IMR-90 (cell line): Measurements from ENCODE around the gene RAP1A. TPM values are rescaled to one million over a fixed set of nuclear protein-coding genes. Genes with fewer than 3 reads are reported as not detected.

ENCODE experiments used
- ATAC-seq: fragments of 200-7000 bp; cut with Tn5 transposase; 2 replicates; pipeline ENCODE4 v1.9.1; 2020; ENCODE audit warnings: low read depth, mild to moderate bottlenecking, moderate library complexity
- BruUV-seq: library from RNA; stranded (reverse); fragments of 400-500 nt; replicated peaks from 2 replicates; lab custom pipeline; 2021; lab: Mats Ljungman, UMichigan
- CTCF ChIA-PET: fragments of 300-600 bp; formaldehyde crosslinking; extraction: SDS; loops from one replicate; lab custom pipeline; 2021; ENCODE audit warnings: antibody characterized with exemption; lab: Yijun Ruan, JAX
- POLR2A ChIA-PET: fragments of 300-600 bp; sonication (Branson Sonifier 250); formaldehyde crosslinking; loops from one replicate; lab custom pipeline; 2022; ENCODE audit warnings: antibody characterized with exemption; ENCODE audit not compliant: unreplicated experiment; lab: Charles Lee
- DNase-seq: peaks from one replicate; pipeline ENCODE4 v3.0.0; 2013
- H2AFZ ChIP-seq: replicated peaks from 2 replicates; pipeline ENCODE3; 2013; ENCODE audit warnings: low read length, mild to moderate bottlenecking; ENCODE audit not compliant: poor library complexity
- H2AK5ac ChIP-seq: 2 replicates; pipeline ENCODE4 v1.6.1; 2013; ENCODE audit warnings: low read depth, low read length, inconsistent platforms
- H2AK9ac ChIP-seq: replicated peaks from 2 replicates; pipeline ENCODE3; 2013; ENCODE audit warnings: mild to moderate bottlenecking, low read depth, low read length, moderate library complexity; ENCODE audit not compliant: poor library complexity
- H2BK120ac ChIP-seq: 2 replicates; pipeline ENCODE4 v1.6.1; 2013; ENCODE audit warnings: low read depth, low read length, inconsistent platforms
- H2BK15ac ChIP-seq: 3 replicates; pipeline ENCODE4 v1.6.1; 2013; ENCODE audit warnings: low read depth, low read length, inconsistent platforms
- H2BK20ac ChIP-seq: 2 replicates; pipeline ENCODE4 v1.6.1; 2013; ENCODE audit warnings: low read depth, mild to moderate bottlenecking, inconsistent platforms, low read length, moderate library complexity
- H2BK5ac ChIP-seq: 2 replicates; pipeline ENCODE4 v1.6.1; 2013; ENCODE audit warnings: mild to moderate bottlenecking, low read depth, low read length, inconsistent platforms; ENCODE audit not compliant: poor library complexity, severe bottlenecking
- H3K14ac ChIP-seq: replicated peaks from 2 replicates; pipeline ENCODE4 v1.6.1; 2013; ENCODE audit warnings: low read depth, low read length, inconsistent platforms
- H3K18ac ChIP-seq: 2 replicates; pipeline ENCODE4 v1.6.1; 2013; ENCODE audit warnings: low read depth, low read length, control low read depth
- H3K23ac ChIP-seq: 2 replicates; pipeline ENCODE4 v1.6.1; 2013; ENCODE audit warnings: low read depth, low read length, inconsistent platforms
- H3K27ac ChIP-seq: 2 replicates; pipeline ENCODE4 v1.5.1; 2013; ENCODE audit warnings: mild to moderate bottlenecking, control low read depth, low read length; ENCODE audit not compliant: insufficient read depth
- H3K27me3 ChIP-seq: 2 replicates; pipeline ENCODE4 v1.6.1; 2013; ENCODE audit warnings: low read length; ENCODE audit not compliant: control insufficient read depth, insufficient read depth
- H3K36me3 ChIP-seq: 2 replicates; pipeline ENCODE4 v1.6.1; 2013; ENCODE audit warnings: low read length, mixed read lengths; ENCODE audit not compliant: control insufficient read depth, insufficient read depth
- H3K4ac ChIP-seq: 2 replicates; pipeline ENCODE4 v1.6.1; 2013; ENCODE audit warnings: low read depth, low read length, inconsistent platforms
- H3K4me1 ChIP-seq: 2 replicates; pipeline ENCODE4 v1.6.1; 2013; ENCODE audit warnings: low read length, mixed read lengths; ENCODE audit not compliant: control insufficient read depth, insufficient read depth
- H3K4me2 ChIP-seq: 2 replicates; pipeline ENCODE4 v1.6.1; 2013; ENCODE audit warnings: low read depth, mild to moderate bottlenecking, control low read depth, low read length, moderate library complexity
- H3K4me3 ChIP-seq: 2 replicates; pipeline ENCODE4 v1.5.1; 2013; ENCODE audit warnings: low read depth, mild to moderate bottlenecking, control low read depth, low read length, moderate library complexity; ENCODE audit not compliant: insufficient read depth
- H3K56ac ChIP-seq: 2 replicates; pipeline ENCODE4 v1.6.1; 2013; ENCODE audit warnings: low read length, inconsistent platforms; ENCODE audit not compliant: insufficient read depth; ENCODE audit errors: extremely low read depth
- H3K79me1 ChIP-seq, 2 experiments: 2 replicates each; pipeline ENCODE4 v1.6.1; 2013; ENCODE audit warnings: low read length in 2 of 2, inconsistent platforms in 1 of 2, low read depth in 1 of 2
- H3K9ac ChIP-seq: 2 replicates; pipeline ENCODE4 v1.6.1; 2013; ENCODE audit warnings: low read depth, low read length, control low read depth
- H3K9me1 ChIP-seq: 2 replicates; pipeline ENCODE4 v1.6.1; 2013; ENCODE audit warnings: low read length, inconsistent platforms; ENCODE audit not compliant: insufficient read depth
- H3K9me3 ChIP-seq: 2 replicates; pipeline ENCODE4 v1.6.1; 2013; ENCODE audit warnings: low read length; ENCODE audit not compliant: control insufficient read depth, insufficient read depth
- H4K20me1 ChIP-seq: 2 replicates; pipeline ENCODE4 v1.6.1; 2013; ENCODE audit warnings: low read length, inconsistent platforms; ENCODE audit not compliant: insufficient read depth
- H4K5ac ChIP-seq: 2 replicates; pipeline ENCODE4 v1.6.1; 2013; ENCODE audit warnings: mild to moderate bottlenecking, low read depth, low read length, control low read depth
- H4K8ac ChIP-seq, 2 experiments: 2 replicates each; pipeline ENCODE4 v1.6.1; 2013; ENCODE audit warnings: low read depth in 2 of 2, low read length in 2 of 2, control low read depth in 1 of 2, inconsistent platforms in 1 of 2
- H4K91ac ChIP-seq: 2 replicates; pipeline ENCODE4 v1.6.1; 2013; ENCODE audit warnings: low read depth, low read length, inconsistent platforms; ENCODE audit not compliant: insufficient read depth
- BHLHE40 ChIP-seq: fragments of 150-350 bp; IDR thresholded peaks from 2 replicates; pipeline ENCODE4 v1.6.1; 2016; ENCODE audit warnings: mild to moderate bottlenecking, low read depth, low read length
- CEBPB ChIP-seq: IDR thresholded peaks from 2 replicates; pipeline ENCODE4 v1.6.1; 2012; ENCODE audit warnings: low read depth, low read length, improper control_type of control experiment
- MAZ ChIP-seq: IDR thresholded peaks from 2 replicates; pipeline ENCODE4 v1.6.1; 2012; ENCODE audit warnings: low read depth, mild to moderate bottlenecking, low read length, improper control_type of control experiment, moderate library complexity, borderline replicate concordance
- RAD21 ChIP-seq: IDR thresholded peaks from 2 replicates; pipeline ENCODE4 v1.6.1; 2012; ENCODE audit warnings: low read length, improper control_type of control experiment
- RCOR1 ChIP-seq: IDR thresholded peaks from 2 replicates; pipeline ENCODE4 v1.6.1; 2012; ENCODE audit warnings: mild to moderate bottlenecking, low read length, improper control_type of control experiment; ENCODE audit not compliant: insufficient replicate concordance
- RFX5 ChIP-seq: IDR thresholded peaks from 2 replicates; pipeline ENCODE4 v1.8.0; 2012; ENCODE audit warnings: low read depth, mild to moderate bottlenecking, low read length, moderate library complexity
- SMC3 ChIP-seq: fragments of 150-350 bp; IDR thresholded peaks from 2 replicates; pipeline ENCODE4 v1.6.1; 2016; ENCODE audit warnings: low read depth, mild to moderate bottlenecking, antibody characterized with exemption, low read length, moderate library complexity
- WGBS, 2 experiments: methylation state at CpG; one replicate each; pipeline versions ENCODE4 v1.1.5 to v1.1.7; 2013; ENCODE audit warnings: missing lambda C conversion rate in 2 of 2; ENCODE audit not compliant: insufficient read length in 1 of 2; ENCODE audit errors: extremely low coverage in 2 of 2; 5-methylcytosine and 5-hydroxymethylcytosine counted together
- dilution Hi-C: fragments of 300-500 bp; cut with HindIII; formaldehyde crosslinking; loops from one replicate; pipeline ENCODE4 v1.14.3; 2018; ENCODE audit warnings: low sequenced_read_pairs; ENCODE audit not compliant: unreplicated experiment
- in situ Hi-C: fragments of 300-500 bp; cut with MboI; formaldehyde crosslinking; loops from 3 replicates; pipeline ENCODE4 v1.14.3; 2019; ENCODE audit warnings: low sequenced_read_pairs, inconsistent platforms, mixed read lengths
- intact Hi-C: fragments of 100-400 bp; cut with micrococcal nuclease; formaldehyde crosslinking; loops from 2 replicates; pipeline ENCODE4 v1.10.0; 2022
- polyA plus RNA-seq, 3 experiments: library from polyadenylated mRNA; depleted of rRNA; stranded (reverse); fragments of >200 nt; gene quantifications; 2 replicates each; pipeline ENCODE4 v1.2.3, GENCODE V29; 2012; ENCODE audit warnings: low replicate concordance in 1 of 3
- total RNA-seq: library from RNA; depleted of rRNA; stranded (reverse); fragments of >200 nt; gene quantifications from 2 replicates; pipeline ENCODE4 v1.2.3, GENCODE V29; 2012
- TF ChIP-seq, protein P1 (sequence below): fragments of 150-350 bp; IDR thresholded peaks from 2 replicates; pipeline ENCODE4 v1.6.1; 2016; ENCODE audit warnings: low read depth, mild to moderate bottlenecking, low read length, moderate library complexity, borderline replicate concordance

The RAP1A gene
- total and polyA plus RNA-seq, 2 of the 4 experiments (the other 2 are of a cell fraction) = 18.1 to 43.6 TPM

DNA sequence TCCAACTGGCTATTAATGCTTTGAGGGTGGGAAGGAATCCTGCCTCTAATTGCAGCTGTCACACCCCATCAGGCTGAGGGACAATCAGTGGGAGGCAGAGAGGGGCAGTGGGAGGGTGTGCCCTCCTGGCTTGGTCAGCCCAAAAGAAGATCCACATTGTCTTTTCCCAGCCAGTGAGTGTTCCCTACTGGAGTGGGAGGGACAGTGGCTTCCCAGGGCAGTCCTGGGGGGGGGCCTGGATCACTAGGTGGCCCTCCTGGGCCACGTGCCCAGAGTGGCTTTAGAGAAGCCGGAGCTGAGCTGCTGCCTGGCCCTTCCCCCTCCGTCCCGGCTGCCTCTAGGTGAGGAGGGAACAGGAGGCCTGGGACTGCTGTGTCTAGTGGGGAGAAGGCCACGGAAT is 105.6 kb downstream of the RAP1A start:
- Histone ChIP-seq H3K4me3 (no peak overlapping the region), H3K9me1 (peaks cover 21% of the 10 kb centered on the region), H4K8ac (no peak overlapping the region), H3K9ac (no peak overlapping the region), H4K20me1 (peaks cover 4% of the 10 kb centered on the region; the same call in 1 of the 2 replicates), H2AK5ac (no peak overlapping the region), H2AFZ (no peak overlapping the region), H3K18ac (no peak overlapping the region), H3K9me3 (no peaks in the 10 kb centered on the region), H3K27ac (no peak overlapping the region), H3K79me1 (peaks cover 0 to 7% of the 10 kb centered on the region in 2 experiments; a peak in 2 of 4 replicates), H2BK15ac (no peak overlapping the region), H3K4ac (no peak overlapping the region), H2BK20ac (no peak overlapping the region), H2AK9ac (no peak overlapping the region), H3K14ac (no peak overlapping the region), H3K36me3 (peaks cover 5% of the 10 kb centered on the region; the same call in 1 of the 2 replicates), H4K91ac (0 out of 2 replicates have a peak overlapping the region, but pooled peaks have one; percentile 16), H3K4me2 (no peak overlapping the region), H2BK120ac (no peak overlapping the region), H3K4me1 (peaks cover 12% of the 10 kb centered on the region), H3K27me3 (no peaks in the 10 kb centered on the region), H3K56ac (no peak overlapping the region), H4K5ac (no peak overlapping the region), H2BK5ac (no peak overlapping the region), H3K23ac (no peak overlapping the region)
- ChIA-PET POLR2A (no interaction called here), CTCF (interaction anchor here (0.6 kb wide), 1 partner anchor 260 kb away, joined by 3 read pairs; no protein-coding TSS in a partner anchor)
- in situ Hi-C loops (no loop called here), intact Hi-C loops (no loop called here), dilution Hi-C loops (no loop called here)
- no peak; the same call in 1 of the 2 replicates for ATAC-seq
- TF ChIP-seq, protein P1, sequence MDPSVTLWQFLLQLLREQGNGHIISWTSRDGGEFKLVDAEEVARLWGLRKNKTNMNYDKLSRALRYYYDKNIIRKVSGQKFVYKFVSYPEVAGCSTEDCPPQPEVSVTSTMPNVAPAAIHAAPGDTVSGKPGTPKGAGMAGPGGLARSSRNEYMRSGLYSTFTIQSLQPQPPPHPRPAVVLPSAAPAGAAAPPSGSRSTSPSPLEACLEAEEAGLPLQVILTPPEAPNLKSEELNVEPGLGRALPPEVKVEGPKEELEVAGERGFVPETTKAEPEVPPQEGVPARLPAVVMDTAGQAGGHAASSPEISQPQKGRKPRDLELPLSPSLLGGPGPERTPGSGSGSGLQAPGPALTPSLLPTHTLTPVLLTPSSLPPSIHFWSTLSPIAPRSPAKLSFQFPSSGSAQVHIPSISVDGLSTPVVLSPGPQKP = no peak
- no peak for TF ChIP-seq SMC3
- no peak for TF ChIP-seq RCOR1
- no peak for TF ChIP-seq CEBPB
- TF ChIP-seq MAZ = no peak
- TF ChIP-seq RFX5 = no peak
- TF ChIP-seq RAD21 = no peak
- no peak for TF ChIP-seq BHLHE40
- no peak for DNase-seq
- 70% methylated on average over 2 of the region's 5 CpGs; no CpG with 5 or more reads in 1 of the 2 experiments for WGBS, 2 experiments
- no TSS peak for BruUV-seq
